Fibroblast of skin of scalp (primary cell): ENCODE results near the gene RASSF1. TPM values are rescaled to one million over a fixed set of nuclear protein-coding genes. Genes with fewer than 3 reads are reported as not detected.
A peak's percentile ranks its signal among the peaks of the same experiment; 100 is the strongest.

Experiments
- DNase-seq: peaks from one replicate; pipeline ENCODE4 v3.0.0-alpha.2; 2013
- polyA plus RNA-seq, 2 experiments: library from polyadenylated mRNA; unstranded; fragments of 120-200 nt; gene quantifications; one replicate each; pipeline ENCODE4 v1.2.1, GENCODE V29; 2013; ENCODE audit not compliant: insufficient read length in 2 of 2

The RASSF1 gene
- 31.3 TPM for polyA plus RNA-seq (2013, experiment 1 of 2; ENCODE audit: insufficient read length)
- 31.9 TPM for polyA plus RNA-seq (2013, experiment 2 of 2; ENCODE audit: insufficient read length)

- DNase-seq, result peak; percentile 63
Observed at GRCh38 chr3:50340448-50341329, at the start of gene RASSF1. Gene RASSF1, minus strand, starts transcription at chr3:50340836. Its CDS starts 31 bp downstream, at chr3:50340805.

DNA sequence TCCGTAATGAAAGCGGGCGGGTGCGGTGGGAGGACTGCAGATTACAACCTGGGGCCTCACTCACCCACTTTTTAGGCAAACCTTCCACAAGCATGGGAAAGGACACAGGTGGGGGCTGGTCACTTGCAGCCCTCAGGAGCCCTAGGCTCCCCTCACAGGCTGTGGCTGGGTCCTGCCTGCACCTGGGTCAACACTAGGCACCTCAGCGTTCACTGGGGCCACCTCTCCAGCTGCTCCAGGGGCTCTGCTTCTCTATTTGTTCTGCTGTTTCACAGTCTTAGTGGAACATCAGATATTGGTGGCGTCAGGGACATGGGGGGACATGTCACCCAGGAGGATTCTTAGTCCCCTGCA lies 48.8 kb upstream of the RASSF1 start:
- DNase-seq, result no peak

DNA sequence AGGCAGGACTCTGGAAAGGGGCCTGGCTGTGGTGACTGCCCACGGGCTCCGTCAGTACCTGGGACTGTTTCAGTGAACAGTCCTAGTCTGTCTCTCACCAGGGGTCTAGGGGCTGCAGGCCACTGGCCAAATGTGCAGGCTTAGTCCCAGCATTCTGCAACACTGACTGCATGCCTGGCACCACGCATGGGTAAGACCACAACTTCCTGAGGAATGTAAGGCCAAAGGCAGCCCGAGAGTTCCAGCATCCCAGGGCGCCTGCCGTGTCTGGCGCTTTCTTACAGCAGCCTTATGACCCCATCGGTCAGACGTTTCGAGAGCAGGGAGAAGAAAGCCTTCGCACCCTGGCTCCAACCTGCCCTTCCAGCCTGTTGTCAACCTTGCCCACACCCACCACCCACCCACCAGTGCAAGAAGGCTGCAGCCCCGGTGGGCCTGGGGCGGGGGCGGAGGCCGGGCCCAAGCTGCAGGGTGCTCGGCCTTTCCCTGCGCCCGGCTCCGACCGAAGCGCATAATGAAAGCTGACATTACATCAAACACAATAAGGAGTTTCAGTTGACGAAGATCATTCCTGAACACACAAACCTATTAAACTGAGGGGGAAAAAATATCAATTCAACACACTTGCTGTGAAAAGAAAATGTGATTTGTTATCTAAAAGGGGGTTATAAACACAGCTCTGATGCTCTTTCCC lies 48.2 kb upstream of the RASSF1 start:
- peak; percentile 29 for DNase-seq

DNA sequence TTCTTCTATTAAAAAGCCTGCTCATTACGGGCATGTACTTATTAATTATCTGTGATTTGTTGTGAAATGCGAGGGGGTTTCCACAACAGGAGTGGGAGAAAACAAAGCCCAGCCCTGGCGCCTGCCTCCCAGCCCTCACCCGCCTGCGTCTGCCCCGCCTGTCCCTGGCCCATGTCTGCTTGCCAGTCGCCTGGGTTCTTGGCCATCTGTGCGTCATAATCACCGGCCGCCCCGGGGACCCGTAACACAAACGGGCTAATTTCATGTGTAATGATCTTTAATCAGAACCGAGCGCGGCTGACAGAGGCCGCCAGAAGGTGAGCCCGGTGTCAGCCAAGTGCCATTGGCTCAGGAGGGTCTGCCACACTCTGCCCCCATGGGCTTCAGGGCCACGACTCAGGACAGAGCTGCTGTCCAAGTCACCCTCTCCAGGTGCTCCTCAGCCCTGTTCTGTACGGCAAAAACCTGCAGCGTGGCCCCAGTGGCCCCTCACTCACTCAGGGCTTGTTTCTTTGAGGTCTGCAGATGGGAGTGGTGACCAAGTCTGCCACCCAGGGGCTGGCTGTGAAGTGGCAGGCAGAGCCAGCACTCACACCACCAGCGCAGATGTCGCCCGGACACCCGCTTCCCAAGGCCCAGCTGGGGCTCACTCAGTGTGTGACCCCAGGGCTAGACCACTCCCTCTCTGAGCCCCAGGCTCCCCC lies 47.5 kb upstream of the RASSF1 start:
- DNase-seq, result peak; percentile 15

- DNase-seq, result no peak
Observed at GRCh38 chr3:50385754-50386153, 45.1 kb upstream of the RASSF1 start.

DNA sequence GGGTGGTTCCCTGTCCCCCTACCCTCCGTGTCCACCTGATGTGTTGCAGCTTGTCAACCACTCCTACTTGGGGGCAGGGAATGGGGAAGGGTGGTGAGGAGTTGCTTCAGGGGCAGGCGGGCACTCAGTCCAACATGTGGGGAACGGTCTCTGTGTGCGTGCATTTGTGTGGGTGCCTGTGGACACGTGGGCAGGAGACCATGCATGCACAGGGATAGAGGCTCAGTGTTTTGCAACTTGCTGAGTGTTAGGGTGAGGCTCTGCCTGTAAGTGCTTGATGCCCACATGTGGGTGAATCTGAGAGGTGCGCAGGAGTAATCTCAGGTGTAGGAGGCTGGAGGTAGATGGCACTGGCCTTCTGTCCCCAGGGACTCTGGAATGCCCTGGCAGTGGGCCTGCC lies 43.1 kb upstream of the RASSF1 start:
- DNase-seq, result no peak

DNA sequence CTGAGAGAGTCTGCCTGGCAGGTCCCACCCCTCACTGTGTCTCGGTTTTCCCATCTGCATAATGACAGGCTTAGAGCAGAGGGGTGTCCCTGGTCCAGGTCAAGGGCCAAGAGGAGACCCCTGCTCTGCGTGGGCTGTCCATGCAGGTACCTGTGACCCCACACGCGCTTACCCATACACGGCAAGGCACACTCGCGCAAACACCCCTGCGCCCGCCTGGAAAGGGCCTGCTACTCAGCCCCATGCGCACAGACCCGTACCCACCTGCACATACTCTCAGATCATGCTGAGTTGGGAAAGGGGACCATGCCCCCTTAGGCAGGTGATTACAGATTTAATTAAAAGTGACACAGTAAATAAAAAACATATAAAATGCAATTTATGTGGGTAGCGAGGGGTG lies 42.1 kb upstream of the RASSF1 start:
- no peak for DNase-seq

DNA sequence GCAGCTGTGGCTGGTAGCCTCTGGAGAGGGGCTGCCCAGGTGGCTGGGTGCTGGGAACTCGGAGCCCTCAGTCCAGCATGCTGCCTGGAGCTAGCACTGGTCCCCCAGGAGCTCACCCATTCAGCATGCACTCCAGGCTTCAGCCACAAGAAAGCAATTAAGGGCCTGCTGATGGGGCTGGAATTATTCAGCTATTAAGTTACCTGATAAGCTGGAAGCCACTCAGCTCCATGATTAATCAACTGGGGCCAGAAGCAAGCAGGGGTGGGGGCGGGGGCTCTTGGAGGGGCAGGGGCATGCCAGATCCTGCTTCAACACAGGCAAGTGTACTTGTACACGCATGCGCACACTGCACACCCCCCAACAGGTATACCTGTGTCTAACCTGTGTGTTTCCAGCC lies 40.7 kb upstream of the RASSF1 start:
- no peak for DNase-seq

- no peak for DNase-seq
Observed at GRCh38 chr3:50380405-50381085, 39.9 kb upstream of the RASSF1 start.

- DNase-seq, result no peak
Observed at GRCh38 chr3:50378757-50379156, 38.1 kb upstream of the RASSF1 start.

- DNase-seq, result no peak
Observed at GRCh38 chr3:50378024-50378423, 37.4 kb upstream of the RASSF1 start.

DNA sequence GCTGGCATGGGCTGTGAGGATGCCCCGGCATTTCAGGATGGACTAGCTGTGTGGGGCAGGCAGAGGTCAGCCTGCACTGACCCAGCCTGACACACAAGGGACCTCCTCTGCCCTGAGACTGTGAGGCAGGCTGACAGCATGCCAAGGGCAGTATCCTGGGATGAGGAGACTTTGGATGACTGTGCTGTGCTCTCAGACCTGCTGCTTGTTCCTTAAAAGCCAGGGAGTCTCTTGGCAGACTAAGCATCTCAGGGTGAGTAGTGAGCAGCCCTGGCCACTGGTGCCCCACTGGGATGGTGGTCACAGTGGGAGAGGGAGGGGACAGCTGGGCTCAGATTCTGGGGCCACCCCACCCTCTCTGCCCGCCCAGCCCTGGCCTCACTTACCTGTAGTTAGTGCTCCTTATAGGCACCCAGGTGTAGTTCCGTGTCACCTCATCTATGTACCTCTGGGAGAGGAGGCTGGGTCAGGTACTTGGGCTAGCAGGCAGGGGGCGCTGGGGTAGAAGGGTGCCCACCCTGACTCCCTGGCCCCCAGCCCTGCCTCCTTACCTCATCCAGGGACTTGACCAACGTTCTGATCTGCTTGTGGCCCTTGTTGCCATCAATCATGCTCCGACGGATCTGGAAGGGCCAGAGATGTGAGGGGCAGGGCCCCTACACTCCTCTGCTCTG lies 34.8 kb upstream of the RASSF1 start:
- no peak for DNase-seq

DNA sequence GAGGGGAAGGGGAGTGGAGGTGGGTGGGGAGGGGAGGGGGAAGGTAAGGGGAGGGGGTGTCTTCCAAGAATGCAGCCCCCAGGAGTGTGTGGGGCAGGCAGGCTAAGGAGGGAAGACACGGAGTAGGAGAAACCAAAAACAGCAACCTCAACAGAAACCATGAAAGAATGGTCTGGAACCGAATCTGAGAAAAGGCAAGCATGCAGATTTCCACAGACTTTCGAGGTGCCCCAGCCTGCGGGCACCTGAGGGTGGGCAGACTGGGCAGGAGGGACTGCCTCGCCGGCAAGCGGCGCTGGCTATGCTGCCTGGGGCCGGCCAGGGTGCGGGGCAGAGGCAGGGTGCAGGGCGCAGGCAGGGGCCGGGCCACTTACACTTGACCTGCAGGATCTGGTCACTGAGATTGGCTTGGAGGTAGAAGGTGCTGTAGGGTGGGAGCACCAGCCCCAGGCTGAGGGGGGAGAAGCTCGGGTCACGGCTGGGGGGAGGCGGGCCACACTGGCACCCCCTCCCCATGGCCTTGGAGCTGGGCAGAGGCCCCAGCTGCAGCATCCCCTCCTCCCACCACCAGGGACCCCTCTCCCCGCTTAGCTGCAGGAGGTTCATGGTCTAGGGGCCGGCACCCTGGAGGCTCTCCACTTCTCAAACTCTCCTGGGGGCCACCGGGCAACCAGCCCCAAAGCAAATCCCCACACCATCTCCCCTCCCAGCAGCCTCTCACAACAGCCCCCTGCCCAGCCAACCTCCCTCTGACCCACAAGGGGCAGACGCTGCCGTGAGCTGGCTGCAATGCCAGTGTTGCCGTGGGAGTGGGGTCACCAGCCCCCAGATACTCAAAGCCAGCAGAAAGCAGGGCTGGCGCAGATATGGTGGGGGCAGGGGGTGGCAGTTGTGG lies 34.0 kb upstream of the RASSF1 start:
- no peak for DNase-seq

DNA sequence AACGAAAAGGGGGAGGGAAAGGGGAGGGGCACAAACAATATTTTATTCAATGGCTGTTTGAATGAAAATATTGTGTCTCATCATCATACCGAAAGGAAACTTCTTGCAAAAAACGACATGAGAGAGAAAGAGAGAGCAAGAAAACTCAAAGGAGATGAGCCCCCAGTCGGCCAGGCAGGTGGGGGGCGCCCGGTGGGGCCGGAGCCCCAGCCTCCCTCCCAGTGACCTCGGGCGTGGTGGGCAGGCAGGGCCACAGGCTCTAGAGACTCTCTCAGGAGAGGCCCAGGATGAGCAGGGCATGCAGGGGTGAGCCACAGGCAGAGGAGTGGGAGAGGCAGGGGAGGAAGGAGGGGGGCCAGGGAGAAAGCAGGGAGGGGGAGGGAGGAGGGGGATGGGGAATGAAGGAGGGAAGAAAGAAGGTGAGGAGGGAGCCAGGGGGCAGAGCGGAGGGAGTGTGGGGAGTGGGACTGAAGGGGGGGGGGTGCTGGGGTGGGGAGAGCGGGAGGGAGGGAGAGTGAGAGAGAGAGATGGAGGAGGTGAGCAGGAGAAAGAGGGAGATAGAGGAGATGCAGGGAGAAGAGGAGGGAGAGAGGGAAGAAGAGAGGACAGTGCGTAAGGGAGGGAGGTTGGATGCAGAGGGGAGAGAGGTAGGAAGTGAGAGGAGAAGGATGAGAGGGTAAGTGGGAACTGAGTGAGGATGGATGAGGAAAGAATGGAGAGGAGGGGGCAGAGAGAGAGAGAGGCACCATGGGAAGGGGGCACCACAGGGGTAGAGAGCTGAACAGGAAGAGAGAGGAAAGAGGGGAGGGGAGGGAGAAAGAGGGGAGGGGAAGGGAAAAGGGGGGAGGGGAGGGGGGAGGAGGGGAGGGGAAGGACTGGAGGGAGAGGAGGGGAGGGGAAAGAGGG lies 32.8 kb upstream of the RASSF1 start:
- no peak for DNase-seq

DNA sequence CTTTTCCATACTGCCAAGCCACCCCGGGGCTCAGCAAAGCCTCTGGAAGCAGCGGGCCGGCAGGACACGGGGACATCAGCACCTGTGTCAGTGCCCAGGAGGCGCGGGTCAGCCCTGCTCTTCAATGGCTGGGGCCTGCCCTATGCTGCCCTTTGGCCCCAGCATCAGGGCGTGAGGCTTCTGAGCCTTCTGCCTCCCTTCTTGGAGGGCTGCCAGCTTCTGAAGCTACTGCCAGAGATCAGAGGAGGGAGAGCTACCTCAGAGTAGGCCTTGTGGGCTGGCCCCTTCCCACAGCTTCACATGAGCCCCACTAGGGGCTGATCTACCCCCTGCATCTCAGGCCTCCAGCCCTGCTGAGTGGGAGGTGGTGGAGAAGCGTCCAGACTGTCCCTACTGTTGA lies 31.7 kb upstream of the RASSF1 start:
- DNase-seq, result no peak

- DNase-seq, result peak; percentile 12
Observed at GRCh38 chr3:50371133-50371685, 30.6 kb upstream of the RASSF1 start.

DNA sequence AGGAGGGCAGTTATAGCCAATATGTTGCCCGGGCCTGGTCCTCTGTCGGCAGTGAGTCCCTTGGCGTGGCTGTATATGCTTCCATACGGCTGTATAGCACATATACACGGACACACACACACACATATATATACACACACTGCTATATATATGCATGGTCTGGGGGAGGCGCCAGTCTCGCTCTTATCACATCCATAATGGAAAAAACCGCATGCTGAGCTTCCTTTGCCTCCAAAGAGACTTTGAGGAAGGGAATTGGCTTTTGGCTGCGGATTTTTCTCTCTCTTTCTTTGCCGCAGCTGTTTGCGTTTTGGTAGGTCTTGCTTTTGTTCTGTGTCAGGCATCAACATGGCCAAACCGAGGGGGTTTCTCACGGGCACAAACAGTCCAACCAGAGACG lies 30.0 kb upstream of the RASSF1 start:
- peak; percentile 49 for DNase-seq

DNA sequence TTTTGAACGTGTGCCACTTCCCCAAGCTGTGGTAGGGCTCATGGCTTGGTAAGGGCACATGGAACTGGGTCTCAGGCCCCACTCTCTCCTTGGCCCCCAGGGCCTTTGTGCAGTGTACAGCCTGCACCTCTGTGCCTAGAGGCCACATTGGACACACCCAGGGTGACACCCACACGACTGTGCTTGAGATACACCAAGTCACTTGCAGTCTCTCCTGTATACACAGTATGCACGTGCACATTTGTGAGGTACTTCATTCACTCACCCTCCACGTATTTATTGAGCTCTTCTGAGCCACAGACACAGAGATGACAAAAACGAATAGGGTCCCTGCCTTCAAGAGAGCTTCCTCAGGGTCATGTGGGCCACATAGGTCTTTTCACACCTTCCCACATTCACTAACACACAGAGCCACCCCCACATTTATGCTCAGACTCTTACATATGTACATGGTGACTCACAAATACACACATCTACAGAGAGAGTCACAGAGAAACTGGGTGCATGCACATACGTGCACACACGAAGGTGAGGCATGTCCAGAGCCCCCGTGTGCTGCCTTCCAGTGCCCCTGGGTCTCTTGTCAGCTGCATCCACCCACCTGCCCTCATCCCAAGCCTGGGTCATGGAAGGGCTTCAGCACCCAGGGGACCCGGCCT lies 28.5 kb upstream of the RASSF1 start:
- DNase-seq, result no peak

DNA sequence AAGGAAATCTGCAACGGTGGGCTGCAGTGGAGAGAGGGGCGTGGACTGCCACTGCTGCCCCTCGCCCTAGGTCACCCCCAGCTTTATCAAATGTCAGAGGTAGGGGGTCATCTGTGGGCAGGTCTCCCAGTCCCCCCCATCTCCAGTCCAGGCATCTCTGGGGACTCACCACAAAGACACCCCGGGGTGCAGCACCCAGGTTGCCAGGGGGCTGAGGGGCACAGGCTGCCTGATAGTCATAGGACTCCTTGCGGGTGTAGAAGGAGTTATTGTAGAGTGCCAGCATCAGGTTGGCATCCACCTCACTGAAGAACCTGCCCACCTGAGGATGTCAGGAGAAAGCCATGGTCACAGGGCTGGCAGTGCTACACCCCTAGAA lies 25.2 kb upstream of the RASSF1 start:
- no peak for DNase-seq
